OCI-M1 (cell line): Measurements from ENCODE around the gene ABCA7.

Experiments
- DNase-seq: peaks from one replicate; lab custom pipeline; 2025; lab: John Stamatoyannopoulos, UW

The ABCA7 gene

DNA sequence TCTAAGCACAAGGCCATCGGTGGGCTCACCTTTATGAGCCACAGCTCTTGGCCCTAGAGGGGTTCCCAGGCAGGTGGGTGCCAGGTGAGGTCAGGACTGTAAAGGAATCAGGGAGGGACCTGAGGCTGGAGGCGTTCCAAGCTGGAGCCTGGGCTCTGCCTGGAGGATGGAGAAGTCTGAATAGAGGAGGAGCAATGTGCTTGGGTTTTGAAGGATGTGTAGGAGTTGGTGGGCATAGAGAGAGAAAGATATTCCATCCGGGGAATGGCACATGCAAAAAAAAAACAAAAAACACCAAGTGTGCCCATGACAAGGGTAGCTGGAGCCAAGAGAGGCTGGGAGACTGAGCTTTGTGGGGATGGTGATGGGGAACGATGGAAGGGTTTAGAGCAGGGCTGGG, 37.3 kb upstream of the ABCA7 start:
- no peak for DNase-seq

DNA sequence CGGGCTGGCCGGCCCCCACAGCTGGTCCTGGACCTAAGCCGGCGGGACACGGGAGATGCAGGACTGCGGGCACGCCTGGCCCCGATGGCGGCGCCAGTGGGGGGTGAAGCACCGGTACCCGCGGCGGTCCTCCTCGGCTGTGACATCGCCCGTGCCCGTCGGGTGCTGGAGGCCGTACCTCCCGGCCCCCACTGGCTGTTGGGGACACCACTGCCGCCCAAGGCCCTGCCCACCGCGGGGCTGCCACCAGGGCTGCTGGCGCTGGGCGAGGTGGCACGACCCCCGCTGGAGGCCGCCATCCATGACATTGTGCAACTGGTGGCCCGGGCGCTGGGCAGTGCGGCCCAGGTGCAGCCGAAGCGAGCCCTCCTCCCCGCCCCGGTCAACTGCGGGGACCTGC, 36.6 kb upstream of the ABCA7 start:
- no peak for DNase-seq

DNA sequence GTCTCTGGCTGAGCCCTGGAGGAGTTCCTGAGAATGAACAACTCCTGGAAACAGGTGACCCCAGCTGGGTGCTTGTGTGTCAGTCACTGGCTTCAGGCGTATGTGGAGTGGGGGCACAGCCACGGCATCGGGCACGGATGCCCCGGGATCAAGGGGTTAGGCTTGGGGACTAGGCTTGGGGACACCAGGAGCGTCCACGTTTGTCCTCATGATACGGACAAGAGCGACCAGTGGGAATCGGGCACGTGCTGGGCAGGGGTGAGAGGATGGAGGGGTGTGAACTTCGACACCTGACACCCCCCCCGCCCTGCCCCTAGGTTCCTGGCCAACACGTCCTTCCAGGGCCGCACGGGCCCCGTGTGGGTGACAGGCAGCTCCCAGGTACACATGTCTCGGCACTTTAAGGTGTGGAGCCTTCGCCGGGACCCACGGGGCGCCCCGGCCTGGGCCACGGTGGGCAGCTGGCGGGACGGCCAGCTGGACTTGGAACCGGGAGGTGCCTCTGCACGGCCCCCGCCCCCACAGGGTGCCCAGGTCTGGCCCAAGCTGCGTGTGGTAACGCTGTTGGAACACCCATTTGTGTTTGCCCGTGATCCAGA, 35.6 kb upstream of the ABCA7 start:
- no peak for DNase-seq

DNA sequence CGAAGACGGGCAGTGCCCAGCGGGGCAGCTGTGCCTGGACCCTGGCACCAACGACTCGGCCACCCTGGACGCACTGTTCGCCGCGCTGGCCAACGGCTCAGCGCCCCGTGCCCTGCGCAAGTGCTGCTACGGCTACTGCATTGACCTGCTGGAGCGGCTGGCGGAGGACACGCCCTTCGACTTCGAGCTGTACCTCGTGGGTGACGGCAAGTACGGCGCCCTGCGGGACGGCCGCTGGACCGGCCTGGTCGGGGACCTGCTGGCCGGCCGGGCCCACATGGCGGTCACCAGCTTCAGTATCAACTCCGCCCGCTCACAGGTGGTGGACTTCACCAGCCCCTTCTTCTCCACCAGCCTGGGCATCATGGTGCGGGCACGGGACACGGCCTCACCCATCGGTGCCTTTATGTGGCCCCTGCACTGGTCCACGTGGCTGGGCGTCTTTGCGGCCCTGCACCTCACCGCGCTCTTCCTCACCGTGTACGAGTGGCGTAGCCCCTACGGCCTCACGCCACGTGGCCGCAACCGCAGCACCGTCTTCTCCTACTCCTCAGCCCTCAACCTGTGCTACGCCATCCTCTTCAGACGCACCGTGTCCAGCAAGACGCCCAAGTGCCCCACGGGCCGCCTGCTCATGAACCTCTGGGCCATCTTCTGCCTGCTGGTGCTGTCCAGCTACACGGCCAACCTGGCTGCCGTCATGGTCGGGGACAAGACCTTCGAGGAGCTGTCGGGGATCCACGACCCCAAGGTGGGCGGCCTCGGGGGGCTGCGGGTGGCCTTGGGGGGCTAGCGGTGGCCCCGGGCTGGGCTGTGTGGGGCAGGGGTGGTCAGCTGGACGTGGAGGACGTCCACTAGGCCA, 34.9 kb upstream of the ABCA7 start:
- DNase-seq = no peak

DNA sequence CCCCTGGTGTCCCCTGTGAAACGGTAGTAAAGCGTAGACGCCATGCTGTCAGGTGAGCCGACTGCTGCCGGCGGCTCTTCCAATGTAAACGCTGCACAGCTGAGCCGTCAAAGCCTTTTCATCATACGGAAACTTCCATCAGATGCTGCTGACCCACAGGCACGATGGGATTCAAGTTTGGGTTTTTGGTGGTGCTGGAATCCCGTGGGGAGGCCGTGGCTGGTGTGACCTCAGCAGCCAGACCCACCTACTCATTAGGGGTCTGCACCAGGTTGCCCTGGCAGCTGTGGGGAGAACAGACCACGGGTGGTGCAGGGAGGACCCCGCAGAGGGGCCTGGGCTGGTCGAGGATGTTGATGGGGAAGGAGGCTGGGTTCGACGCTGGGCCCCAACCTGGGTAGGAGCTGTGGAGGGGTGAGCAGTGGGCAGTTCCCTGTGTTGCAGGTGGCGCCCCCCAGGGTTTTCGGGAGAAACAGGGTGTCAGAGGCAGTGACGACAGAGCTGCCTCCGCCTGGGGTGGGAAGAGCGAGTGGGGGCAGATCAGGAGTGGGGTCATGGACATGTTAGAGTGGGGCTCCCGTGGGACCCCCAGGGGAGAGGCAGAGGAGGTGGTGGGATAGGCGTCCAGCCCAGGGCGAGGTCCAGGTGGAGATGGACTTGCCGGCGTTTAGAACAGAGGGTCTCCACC, 33.1 kb upstream of the ABCA7 start:
- no peak for DNase-seq

DNA sequence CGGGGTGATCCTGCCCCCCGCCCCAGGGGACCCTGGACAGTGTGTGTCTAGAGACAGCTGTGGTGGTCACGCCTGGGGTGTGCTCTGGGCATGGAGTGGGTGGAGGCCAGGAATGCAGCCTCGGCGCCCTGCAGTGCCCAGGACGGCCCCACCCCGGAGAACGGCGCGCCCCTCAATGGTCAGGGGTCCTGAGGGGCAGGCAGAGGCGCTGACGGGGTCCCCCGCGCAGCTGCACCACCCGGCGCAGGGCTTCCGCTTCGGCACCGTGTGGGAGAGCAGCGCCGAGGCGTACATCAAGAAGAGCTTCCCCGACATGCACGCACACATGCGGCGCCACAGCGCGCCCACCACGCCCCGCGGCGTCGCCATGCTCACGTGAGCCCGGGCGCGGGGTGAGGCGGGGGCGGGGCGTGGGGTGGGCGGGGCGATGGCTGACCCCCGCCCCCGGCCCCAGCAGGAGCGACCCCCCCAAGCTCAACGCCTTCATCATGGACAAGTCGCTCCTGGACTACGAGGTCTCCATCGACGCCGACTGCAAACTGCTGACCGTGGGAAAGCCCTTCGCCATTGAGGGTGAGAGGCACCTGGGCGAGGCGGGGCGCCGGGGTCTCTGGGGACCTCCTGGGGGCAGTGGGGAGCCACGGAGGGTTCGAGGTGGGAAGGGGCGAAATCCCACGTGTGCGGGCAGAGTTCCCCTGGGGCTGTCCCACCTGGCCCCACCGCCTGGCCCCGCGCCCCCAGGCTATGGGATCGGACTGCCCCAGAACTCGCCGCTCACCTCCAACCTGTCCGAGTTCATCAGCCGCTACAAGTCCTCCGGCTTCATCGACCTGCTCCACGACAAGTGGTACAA, 32.3 kb upstream of the ABCA7 start:
- DNase-seq = no peak

DNA sequence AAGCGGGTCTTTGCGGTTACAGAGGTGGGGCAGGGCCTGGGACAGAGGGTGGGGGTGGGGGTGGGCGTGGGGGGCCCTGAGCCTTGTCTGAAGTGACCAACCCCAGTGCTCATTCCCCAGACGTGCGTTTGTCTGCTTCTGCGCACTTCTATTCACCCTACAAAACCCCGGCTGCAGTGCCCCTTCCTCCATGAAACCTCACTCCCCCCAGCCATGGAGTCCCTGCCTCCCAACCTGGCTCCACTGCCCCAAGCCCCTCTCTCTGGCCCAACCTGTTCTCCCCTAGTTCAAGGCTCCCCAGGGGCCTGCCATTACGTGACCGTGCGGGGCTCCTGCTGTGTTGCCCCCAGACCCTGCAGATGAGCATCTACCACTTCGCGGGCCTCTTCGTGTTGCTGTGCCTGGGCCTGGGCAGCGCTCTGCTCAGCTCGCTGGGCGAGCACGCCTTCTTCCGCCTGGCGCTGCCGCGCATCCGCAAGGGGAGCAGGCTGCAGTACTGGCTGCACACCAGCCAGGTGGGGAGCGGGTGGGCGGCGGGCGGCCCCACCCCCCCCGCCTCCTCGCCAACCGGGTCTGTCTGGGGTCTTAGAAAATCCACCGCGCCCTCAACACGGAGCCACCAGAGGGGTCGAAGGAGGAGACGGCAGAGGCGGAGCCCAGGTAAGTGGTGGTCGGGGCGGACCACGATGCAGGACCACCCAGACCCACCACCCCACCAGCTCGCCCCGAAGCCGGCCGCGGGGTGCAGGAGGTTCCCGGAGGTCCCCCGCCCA, 31.5 kb upstream of the ABCA7 start:
- no peak for DNase-seq

DNA sequence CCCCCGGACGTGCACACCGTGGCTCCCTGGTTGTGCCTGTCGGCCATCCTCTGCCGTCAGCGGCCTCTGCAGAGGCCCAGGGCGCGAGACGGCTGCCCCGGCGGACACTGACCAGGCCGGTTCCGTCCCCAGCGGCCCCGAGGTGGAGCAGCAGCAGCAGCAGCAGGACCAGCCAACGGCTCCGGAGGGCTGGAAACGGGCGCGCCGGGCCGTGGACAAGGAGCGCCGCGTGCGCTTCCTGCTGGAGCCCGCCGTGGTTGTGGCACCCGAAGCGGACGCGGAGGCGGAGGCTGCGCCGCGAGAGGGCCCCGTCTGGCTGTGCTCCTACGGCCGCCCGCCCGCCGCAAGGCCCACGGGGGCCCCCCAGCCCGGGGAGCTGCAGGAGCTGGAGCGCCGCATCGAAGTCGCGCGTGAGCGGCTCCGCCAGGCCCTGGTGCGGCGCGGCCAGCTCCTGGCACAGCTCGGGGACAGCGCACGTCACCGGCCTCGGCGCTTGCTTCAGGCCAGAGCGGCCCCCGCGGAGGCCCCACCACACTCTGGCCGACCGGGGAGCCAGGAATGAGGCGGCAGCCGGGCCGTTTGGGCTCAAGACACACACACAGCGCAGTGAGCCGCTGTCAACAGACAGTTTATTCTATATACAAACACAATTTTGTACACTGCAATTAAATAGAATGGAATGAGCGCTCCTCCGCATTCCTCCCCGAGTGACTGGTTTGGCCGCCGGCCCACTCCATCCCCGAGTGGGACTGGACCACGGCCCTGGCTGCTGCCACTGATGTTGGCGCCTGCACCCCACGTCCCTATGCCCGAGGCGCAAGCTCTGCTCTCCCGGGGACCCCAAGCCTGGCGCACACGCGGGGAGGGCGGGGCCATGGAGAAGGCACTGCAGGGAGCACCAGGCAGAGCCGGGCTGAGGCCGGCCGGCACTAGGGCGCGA, 30.6 kb upstream of the ABCA7 start:
- no peak for DNase-seq

DNA sequence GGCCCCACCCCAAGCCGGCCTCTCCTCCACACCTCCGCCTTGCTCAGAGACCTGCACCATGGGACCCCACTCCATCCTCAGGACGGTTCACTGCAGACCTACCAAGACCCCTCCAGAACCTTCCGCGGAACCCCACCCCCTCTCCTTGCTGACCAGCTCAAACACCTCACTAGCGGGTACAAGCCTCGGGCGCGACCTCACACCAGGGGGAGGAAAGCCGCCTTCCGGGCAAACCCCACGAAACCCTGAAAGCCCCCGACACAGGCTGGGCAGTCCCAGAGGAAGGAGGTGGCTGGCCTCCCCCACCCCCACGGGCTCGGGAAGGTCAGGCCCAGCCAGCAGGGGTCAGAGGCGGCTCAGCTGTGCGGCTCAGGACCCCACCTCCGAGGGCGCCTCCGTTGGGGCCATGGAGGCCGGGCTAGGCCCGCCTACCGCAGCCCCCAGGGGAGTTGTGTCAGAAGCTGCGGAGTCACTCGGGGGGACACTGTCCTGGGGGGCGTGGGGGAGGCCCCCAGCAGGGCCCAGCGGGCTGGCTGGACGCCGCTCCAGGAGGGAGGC, 29.8 kb upstream of the ABCA7 start:
- DNase-seq = no peak

DNA sequence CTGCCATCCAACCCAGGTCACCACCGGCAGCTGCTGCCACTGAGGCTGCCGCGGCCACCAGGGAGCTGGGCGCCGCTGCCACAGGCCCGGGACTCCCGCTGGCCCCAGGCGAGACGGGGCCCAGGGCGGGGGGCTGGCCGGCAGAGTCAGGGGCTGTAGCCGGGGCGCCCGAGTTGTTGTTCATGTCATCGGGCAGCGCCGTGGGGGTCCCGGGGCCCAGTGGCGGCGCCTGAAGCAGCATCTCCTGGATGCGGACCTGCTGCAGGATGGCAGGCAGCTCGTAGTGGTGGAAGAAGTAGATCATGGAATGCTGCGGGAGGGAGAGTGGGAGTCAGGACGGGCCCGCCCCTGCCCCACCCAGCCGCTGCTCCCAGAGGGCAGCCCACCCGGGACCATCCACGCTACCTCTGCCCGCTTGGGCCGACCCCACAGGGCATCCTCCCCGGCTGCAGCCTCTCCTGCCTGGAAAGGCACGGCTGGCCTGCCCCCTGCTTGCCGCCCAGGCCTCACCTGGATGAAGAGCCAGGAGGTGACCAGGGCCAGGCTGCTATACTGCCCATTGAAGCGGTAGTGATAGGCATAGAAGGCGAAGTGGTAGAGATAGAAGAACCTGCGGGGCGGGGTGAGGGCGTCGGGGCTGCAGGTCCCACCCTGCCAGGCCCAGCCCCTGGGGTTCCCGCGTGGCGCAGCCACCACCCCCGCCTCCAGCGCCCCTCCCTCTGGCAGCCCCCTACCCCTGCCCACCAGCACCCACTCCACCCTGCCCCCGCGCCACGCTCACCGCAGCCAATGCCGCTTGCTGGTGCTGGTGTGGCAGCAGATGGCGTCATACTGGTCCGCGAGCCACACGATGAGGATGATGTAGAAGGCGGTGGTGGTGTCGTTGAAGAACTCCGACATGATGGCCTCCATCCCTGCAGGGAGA, 29.1 kb upstream of the ABCA7 start:
- no peak for DNase-seq

DNA sequence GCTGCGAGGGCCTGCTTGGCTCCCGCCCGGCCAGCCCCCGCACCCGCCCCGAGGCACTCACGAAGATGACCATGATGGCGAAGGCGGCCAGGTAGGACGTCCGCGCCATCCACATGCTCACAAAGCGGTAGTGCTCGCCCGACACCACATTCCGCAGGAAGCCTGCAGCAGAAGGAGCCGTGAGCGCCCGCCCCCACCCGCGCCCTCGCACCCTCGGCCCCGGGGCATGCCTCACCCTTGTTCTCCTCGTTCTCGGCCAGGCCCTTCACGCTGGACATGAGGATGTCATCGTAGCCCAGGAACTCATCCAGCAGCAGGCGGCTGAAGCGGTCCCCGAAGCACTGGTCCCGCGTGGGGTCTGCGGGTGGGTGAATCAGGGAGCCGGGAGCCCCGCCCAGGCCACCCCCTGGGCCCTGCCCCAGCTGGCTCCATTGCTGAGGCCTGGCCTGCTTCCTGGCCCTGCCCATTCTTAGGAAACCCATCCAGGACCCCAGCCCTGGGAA, 28.0 kb upstream of the ABCA7 start:
- DNase-seq = no peak

DNA sequence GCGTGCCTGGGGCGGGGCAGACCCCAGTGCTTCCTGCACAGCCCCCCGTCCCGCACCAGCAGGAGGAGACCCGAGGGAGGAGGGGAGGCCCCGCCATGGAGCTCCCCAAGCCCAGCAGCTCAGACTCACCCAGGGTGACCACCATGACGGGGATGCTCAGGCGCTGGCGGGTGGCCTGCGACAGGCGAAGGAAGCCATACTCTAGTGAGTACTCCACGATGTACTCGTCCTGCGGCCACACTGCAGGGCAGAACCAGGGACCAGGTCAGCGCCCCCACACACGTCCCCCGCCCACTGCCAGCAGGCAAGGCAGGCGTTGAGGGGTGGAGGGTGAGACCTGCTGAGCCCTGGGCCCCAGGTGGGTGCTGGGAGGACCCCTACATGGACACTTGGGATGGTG, 27.6 kb upstream of the ABCA7 start:
- no peak for DNase-seq

DNA sequence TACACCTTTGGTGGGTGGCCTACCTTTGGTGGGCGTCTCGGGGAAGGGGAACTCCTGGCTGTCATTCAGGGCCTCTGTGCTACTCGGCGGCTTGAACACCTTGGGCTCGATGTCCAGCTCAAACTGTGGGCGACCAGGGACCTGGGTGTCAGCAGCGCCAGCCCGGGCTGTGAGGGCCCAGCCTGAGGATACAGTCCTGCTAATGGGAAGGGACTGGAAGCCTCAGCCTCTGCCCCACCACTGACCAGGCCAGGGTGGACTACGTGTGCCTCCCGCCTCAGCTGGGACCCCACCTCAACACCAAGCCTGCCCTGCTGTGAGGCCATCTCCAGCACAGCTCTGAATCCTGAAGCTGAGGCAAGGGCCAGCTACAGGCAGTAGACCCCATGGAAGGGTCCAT, 26.7 kb upstream of the ABCA7 start:
- DNase-seq = no peak

DNA sequence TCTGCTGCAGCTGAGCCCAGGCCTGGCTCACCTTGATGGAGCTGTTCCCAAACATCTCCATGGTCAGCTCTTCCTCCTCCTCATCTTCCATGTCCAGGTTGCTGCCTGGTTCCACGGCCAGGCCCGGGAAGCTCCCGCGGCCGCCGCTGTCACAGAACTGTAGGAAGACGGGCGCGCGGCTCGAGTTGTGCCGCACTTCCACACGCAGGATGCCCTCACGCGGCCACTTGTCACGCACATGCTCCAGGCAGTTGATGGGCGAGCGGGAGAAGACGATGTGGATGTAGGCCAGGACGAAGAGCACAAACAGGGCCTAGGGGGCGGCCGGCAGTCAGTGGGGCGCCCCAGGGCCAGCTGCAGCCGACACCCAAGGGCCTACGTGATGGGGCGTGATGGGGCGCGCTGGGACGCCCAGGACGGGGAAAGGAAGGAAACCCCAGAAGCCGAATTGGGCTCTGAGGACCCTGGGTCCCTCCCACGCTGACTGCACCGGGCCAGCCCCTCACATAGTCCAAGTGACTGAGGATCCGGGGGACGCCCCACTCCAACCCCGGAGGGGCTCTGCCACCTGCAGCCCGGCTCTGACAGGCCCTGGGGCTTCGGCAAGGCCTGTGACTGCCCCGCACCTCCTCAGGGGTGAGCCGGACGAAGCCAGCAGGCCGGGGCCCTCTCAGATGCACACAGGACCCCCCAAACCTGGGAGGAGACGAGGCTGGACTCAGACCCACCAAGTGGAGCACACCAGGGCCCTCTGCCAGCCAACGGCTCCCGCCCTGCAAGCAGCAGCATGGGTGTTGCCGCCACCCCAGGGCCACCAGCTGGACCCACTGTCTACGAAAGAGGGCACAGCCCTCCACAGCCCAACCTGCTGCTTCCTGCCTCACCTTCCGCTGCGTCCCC, 25.5 kb upstream of the ABCA7 start:
- DNase-seq = no peak

DNA sequence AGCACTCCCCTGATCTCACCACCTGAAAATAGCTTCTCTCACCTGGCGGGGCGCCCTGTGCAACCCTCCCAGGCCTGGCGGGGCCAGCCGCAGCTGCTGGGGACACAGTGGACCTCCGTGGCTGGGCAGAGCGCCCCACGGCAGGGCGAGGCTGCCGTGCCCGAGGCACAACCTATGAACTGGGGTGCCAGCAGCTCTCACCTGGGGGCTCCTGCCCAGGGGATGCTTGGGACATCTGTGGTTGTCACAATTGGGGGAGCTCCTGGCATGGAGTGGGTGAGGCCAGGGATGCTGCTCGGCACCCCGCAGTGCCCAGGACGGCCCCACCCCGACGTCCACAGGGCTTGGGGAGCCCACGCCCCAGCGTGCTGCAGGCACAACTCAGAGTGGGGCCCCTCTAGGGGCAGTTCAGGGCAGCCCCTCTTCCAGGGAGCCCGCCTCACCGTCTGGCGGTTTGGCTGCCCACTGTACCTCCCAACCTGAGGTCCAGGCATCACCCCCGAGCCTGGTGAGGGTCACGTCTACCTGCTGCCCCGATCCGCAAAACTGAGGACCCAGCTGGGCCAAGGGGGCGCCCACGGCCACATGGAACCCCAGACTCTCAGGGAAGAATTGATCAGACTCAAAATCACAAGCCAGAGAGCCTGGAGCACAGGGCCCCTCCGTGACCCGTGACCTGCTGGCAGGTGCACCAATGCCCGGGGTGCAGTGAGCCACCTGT, 24.7 kb upstream of the ABCA7 start:
- no peak for DNase-seq

DNA sequence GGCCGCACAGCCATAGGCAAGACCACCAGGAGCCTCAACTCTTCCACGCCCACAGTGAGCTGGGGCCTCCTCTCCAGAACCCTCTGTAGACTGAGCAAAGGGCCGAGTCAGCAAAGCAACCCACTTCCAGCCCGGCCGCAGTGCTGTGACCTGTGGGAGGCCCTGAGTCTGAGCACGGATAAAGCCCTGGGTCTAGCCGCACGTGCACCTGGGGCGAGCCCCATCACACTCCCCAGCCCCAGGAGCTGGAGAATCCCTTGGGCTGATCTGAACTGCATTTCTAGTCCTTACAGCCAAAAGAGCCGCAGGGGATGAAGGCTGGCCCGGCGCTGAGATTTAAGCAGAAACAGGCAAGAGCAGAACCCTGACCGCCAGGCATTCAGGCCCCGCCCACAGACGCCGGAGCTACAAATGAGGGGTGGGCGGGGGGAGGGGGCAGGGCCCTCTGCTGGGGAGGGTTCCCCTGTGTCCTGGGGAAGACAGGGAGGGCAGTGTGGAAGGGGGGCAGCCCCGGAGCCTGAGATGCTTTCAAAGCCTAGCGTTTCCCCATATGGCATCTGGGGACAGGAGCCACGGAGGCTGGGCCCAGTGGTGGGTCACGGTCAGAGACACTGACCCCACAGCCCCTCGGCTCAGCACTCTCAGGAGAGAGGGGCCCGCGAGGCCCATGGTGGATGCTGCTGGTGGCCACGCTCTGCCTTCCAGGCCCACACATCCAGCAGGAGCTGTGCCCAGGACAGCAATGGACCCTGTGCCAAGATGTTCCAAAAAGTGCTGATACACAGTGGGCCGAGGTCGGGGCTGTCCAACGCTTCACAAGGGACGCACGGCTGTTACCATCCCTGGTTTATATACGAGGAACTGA, 23.9 kb upstream of the ABCA7 start:
- DNase-seq = no peak
